ENCODE measurements around the gene CPA1. TPM values are rescaled to one million over a fixed set of nuclear protein-coding genes. Genes with fewer than 3 reads are reported as not detected.

CPA1 gene
- total and polyA plus RNA-seq, 8 donors: 12,124 to 50,686 (median 30,306) TPM

DNA sequence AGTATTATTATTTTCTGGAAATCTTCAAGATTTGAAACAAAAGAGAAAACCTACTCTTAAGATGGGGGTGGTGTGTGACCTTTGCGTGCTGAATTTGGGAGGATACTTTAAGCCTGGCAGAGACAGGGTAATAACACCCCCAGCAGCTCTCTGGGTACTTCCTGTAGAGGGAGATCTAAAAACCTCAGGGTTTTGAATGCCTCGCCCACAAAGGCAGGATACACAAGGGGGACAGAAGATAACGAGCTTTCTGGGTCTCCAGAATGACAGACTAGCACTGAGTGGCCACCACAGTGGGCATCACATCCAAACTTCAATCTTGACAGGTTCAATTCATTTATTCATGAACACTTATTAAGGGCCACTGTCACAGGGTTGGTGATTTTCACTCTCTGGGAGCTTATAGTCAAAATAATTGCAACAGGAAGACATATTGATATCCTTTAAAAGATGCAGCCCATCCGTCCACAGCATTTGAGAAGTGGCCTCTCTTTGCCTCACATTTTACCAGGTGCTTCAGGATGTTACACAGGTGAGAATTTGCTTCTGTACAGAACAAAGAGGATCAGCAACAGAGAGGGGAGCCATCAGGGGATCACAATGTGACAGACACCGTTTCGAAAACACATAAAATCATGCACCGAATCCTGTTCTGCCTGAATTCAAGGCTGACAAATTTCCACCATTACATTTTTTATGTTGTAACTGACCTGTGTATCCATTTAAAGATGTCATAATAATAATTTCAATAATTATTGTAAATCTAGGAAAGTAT is 14.3 kb downstream of the CPA1 start:
- Histone ChIP-seq H3K4me3 (no peak overlapping the region), H3K4me1 (peaks cover 0 to 7% (median 0%) of the 10 kb centered on the region in 3 donors), H3K36me3 (no peaks in the 10 kb centered on the region), H3K27me3 (no peaks in the 10 kb centered on the region), H3K27ac (no peak overlapping the region), H3K9me3 (no peaks in the 10 kb centered on the region)
- ATAC-seq: no peak
- intact Hi-C loops (cut with DNase I): no loop called here
- TF ChIP-seq, protein P1, sequence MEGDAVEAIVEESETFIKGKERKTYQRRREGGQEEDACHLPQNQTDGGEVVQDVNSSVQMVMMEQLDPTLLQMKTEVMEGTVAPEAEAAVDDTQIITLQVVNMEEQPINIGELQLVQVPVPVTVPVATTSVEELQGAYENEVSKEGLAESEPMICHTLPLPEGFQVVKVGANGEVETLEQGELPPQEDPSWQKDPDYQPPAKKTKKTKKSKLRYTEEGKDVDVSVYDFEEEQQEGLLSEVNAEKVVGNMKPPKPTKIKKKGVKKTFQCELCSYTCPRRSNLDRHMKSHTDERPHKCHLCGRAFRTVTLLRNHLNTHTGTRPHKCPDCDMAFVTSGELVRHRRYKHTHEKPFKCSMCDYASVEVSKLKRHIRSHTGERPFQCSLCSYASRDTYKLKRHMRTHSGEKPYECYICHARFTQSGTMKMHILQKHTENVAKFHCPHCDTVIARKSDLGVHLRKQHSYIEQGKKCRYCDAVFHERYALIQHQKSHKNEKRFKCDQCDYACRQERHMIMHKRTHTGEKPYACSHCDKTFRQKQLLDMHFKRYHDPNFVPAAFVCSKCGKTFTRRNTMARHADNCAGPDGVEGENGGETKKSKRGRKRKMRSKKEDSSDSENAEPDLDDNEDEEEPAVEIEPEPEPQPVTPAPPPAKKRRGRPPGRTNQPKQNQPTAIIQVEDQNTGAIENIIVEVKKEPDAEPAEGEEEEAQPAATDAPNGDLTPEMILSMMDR (IDR thresholded peaks at IDR 0.05): no peak
- no peak for FAIRE-seq
- no peak for DNase-seq
- 87 to 90% methylated on average over 7 of the region's 7 CpGs for WGBS, 2 donors

DNA sequence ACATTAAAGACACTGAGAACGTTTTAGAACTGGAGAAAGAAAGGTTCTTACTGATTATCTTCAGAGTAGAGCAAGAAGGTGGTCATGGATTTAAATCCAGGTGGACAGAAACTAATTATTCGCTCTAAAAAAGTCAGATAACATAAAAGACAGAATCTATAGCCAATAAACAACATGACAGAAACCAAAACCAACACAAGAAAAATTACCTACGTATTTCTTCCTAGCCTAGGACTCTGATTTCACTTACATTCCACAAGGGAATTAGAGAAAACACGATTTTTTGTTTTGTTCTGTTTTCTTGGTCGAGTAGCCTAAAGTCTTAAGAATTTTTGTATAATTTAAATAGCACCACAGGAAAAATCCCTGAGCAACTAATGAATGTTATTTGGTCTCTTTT is 15.1 kb downstream of the CPA1 start:
- Histone ChIP-seq H3K9me3 (no peaks in the 10 kb centered on the region), H3K4me1 (peaks cover 0 to 7% (median 0%) of the 10 kb centered on the region in 3 donors), H3K4me3 (no peak overlapping the region), H3K27me3 (no peaks in the 10 kb centered on the region), H3K36me3 (no peaks in the 10 kb centered on the region), H3K27ac (no peak overlapping the region)
- FAIRE-seq (no peak), DNase-seq (no peak), ATAC-seq (no peak)
- TF ChIP-seq, protein P1 (IDR thresholded peaks at IDR 0.05): no peak
- intact Hi-C loops (cut with DNase I): no loop called here
- whole genome bisulfite sequencing, 2 donors: 76 to 80% methylated on average over 5 of the region's 5 CpGs

DNA sequence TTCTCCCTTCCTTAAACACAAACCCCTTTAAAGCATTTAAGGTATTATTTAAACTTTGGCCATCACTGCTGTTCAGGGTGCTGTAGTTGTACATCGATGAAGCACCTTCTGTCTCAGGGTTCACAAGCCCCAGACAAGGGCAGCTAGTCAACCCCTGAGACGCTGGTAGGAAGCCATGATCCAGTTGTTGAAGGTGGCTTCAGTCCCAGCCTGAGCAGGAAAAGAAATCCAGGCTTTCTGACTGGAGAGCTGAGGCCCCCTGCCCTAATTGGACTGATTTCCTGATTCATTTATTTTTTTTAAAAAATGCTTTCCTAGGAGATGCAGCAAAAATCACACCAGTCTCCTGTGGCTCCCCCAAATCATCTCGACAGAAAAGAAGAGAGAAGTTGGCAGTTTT is 15.8 kb downstream of the CPA1 start:
- H3K27ac ChIP-seq: no peak overlapping the region
- no peak for ATAC-seq
- intact Hi-C loops (cut with DNase I): no loop called here
- no peaks in the 10 kb centered on the region for H3K9me3 ChIP-seq
- H3K27me3 ChIP-seq: no peaks in the 10 kb centered on the region
- no peak for DNase-seq
- H3K36me3 ChIP-seq: no peaks in the 10 kb centered on the region
- TF ChIP-seq, protein P1 (IDR thresholded peaks at IDR 0.05): no peak
- FAIRE-seq: no peak
- 72 to 75% methylated on average over 3 of the region's 3 CpGs for WGBS, 2 donors
- H3K4me3 ChIP-seq: no peak overlapping the region
- peaks cover 0 to 7% (median 0%) of the 10 kb centered on the region in 3 donors for H3K4me1 ChIP-seq

DNA sequence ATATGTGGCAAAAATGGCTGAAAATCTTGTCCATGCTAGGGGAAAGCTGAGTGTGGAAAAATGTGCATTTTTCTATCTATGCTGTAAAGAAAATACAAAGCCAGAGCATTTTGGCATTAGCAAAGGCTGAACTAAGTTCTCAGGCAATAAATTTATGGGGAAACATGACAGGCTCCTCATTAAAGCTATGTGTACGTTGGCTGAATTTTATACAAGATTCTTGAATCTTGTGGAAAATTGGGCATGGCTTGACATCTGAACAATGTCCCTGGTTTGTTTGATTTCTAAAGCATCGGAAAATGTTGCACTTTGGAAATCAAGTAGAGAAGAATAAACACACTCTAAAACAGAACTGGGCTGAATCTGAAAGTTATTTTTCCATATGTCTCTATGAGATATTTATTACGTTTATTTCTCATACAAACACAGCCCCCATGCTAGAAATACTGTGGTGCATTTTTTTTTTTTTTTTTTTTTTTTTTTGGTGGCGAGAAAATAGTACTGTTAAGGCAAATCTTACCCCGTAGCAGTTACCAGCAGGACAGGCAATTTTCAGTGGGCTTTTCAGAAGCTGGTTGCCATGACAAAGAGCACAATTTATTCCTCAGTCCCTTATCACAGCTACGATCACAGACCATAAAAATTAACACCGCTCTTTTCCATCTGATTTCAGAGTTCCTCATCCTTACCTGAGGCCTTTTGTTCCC is 16.9 kb downstream of the CPA1 start:
- Histone ChIP-seq H3K4me3 (no peak overlapping the region), H3K27me3 (no peaks in the 10 kb centered on the region), H3K4me1 (no peaks in the 10 kb centered on the region), H3K27ac (no peak overlapping the region), H3K9me3 (no peaks in the 10 kb centered on the region), H3K36me3 (no peaks in the 10 kb centered on the region)
- TF ChIP-seq, protein P1 (IDR thresholded peaks at IDR 0.05): no peak
- intact Hi-C loops (cut with DNase I): no loop called here
- ATAC-seq (no peak), FAIRE-seq (no peak), DNase-seq (no peak)
- WGBS, 2 donors: 77 to 84% methylated on average over 7 of the region's 7 CpGs

DNA sequence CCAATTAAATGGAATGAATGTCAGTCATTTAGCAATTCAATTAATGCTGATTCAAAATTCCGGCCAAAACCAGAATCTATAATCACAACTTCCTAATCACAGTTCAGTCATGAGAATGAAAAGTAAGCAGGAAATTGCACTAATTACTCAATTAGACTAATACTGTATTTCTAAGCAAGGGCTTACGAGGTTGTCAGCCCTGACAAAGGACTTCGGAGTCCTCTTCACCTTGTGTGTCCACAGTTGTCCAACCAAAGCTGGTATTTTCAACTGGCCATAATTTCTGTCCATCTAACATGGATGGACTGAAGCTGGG is 17.4 kb downstream of the CPA1 start:
- Histone ChIP-seq H3K36me3 (no peaks in the 10 kb centered on the region), H3K9me3 (no peaks in the 10 kb centered on the region), H3K4me1 (no peaks in the 10 kb centered on the region), H3K27ac (no peak overlapping the region), H3K4me3 (no peak overlapping the region), H3K27me3 (no peaks in the 10 kb centered on the region)
- intact Hi-C loops (cut with DNase I): no loop called here
- ATAC-seq (no peak), DNase-seq (no peak), FAIRE-seq (no peak)
- TF ChIP-seq, protein P1 (IDR thresholded peaks at IDR 0.05): no peak
- 90 to 92% methylated on average over 3 of the region's 3 CpGs for WGBS, 2 donors

All from pancreas (tissue), 10 donors.